CD4-positive, CD25-positive, alpha-beta regulatory T cell (primary cell): ENCODE results near the gene PRSS8. TPM values are rescaled to one million over a fixed set of nuclear protein-coding genes. Genes with fewer than 3 reads are reported as not detected.

Experiments
- ATAC-seq, 2 donors: fragments of 150-1000 bp; cut with Tn5 transposase; one replicate each; pipeline ENCODE4 v1.10.0; 2021; ENCODE audit warnings: low read depth in 2 of 2, moderate number of reproducible peaks in 2 of 2, moderate library complexity in 1 of 2
- DNase-seq, 3 donors: peaks; one replicate each; pipeline versions ENCODE4 v3.0.0 to v3.0.0-alpha.2; 2012 to 2022; ENCODE audit warnings: mixed read lengths in 1 of 3
- H3K27ac ChIP-seq: one replicate; pipeline ENCODE4 v1.7.0; 2013; ENCODE audit warnings: mild to moderate bottlenecking, low read length; ENCODE audit not compliant: insufficient read depth, poor library complexity, severe bottlenecking
- H3K27me3 ChIP-seq: one replicate; pipeline ENCODE4 v1.7.0; 2013; ENCODE audit warnings: low read length; ENCODE audit not compliant: control insufficient read depth, insufficient read depth
- H3K36me3 ChIP-seq: one replicate; pipeline ENCODE4 v1.7.0; 2013; ENCODE audit warnings: mild to moderate bottlenecking, low read length, moderate library complexity; ENCODE audit not compliant: control insufficient read depth, insufficient read depth
- H3K4me1 ChIP-seq: 2 replicates; pipeline ENCODE4 v1.7.0; 2013; ENCODE audit warnings: mild to moderate bottlenecking, low read length; ENCODE audit not compliant: insufficient read depth, control insufficient read depth, poor library complexity, severe bottlenecking
- H3K4me3 ChIP-seq: one replicate; pipeline ENCODE4 v1.7.0; 2013; ENCODE audit warnings: low read depth, mild to moderate bottlenecking, low read length, moderate library complexity
- H3K9me3 ChIP-seq, 2 experiments: 1 replicate in 1 of 2; 2 replicates in 1 of 2; pipeline ENCODE4 v1.7.0; 2013; ENCODE audit warnings: low read length in 2 of 2, mild to moderate bottlenecking in 1 of 2, moderate library complexity in 1 of 2; ENCODE audit not compliant: control insufficient read depth in 2 of 2
- H3K27ac Mint-ChIP-seq, 3 donors: one replicate each; pipeline ENCODE4 v1.8.0; 2020 to 2022; ENCODE audit warnings: mild to moderate bottlenecking in 3 of 3, mixed read lengths in 3 of 3, moderate library complexity in 2 of 3
- H3K27me3 Mint-ChIP-seq: one replicate; pipeline ENCODE4 v1.8.0; 2022; ENCODE audit warnings: mild to moderate bottlenecking, mixed read lengths
- H3K36me3 Mint-ChIP-seq: one replicate; pipeline ENCODE4 v1.8.0; 2020; ENCODE audit warnings: mixed read lengths
- H3K4me1 Mint-ChIP-seq, 4 donors: one replicate each; pipeline ENCODE4 v1.8.0; 2020 to 2022; ENCODE audit warnings: mixed read lengths in 4 of 4, mild to moderate bottlenecking in 1 of 4
- H3K4me3 Mint-ChIP-seq, 4 donors: one replicate each; pipeline ENCODE4 v1.8.0; 2020 to 2022; ENCODE audit warnings: mild to moderate bottlenecking in 4 of 4, mixed read lengths in 4 of 4, moderate library complexity in 3 of 4
- H3K9me3 Mint-ChIP-seq, 7 donors: one replicate each; pipeline ENCODE4 v1.8.0; 2020 to 2022; ENCODE audit warnings: mixed read lengths in 7 of 7, mild to moderate bottlenecking in 3 of 7, moderate library complexity in 2 of 7
- polyA plus RNA-seq, 4 donors: library from polyadenylated mRNA; unstranded; fragments of 300-500 nt; fragmentation: Illumina TruSeq; gene quantifications; one replicate each; pipeline ENCODE4 v1.2.3, GENCODE V29; 2021
- total RNA-seq: library from RNA; stranded (reverse); gene quantifications from one replicate; pipeline ENCODE4 v1.2.3, GENCODE V29; 2022

The PRSS8 gene
- total and polyA plus RNA-seq, 5 donors from 2014 or later, result not detected

GRCh38 chr16:31086629-31086906 lies 49.0 kb downstream of the PRSS8 start:
- DNase-seq (no peak), ATAC-seq (no peak)
- H3K4me3 ChIP-seq, result no peak overlapping the region
- no peak overlapping the region for H3K27ac ChIP-seq
- peaks cover 0 to 8% (median 3%) of the 10 kb centered on the region in 4 donors for H3K4me1 Mint-ChIP-seq
- H3K4me1 ChIP-seq, result peaks cover 2% of the 10 kb centered on the region
- H3K9me3 Mint-ChIP-seq, result no peaks in the 10 kb centered on the region
- H3K4me3 Mint-ChIP-seq, result peak overlapping the region in 1 of 4 donors; percentile 60
- H3K36me3 ChIP-seq, result peaks cover 14% of the 10 kb centered on the region
- H3K9me3 ChIP-seq, result no peaks in the 10 kb centered on the region
- no peaks in the 10 kb centered on the region for H3K27me3 ChIP-seq
- H3K27me3 Mint-ChIP-seq, result no peaks in the 10 kb centered on the region
- peaks cover 3% of the 10 kb centered on the region for H3K36me3 Mint-ChIP-seq
- no peak overlapping the region for H3K27ac Mint-ChIP-seq

GRCh38 chr16:31085873-31086628 lies 49.5 kb downstream of the PRSS8 start:
- DNase-seq (no peak), ATAC-seq (no peak)
- peaks cover 0 to 9% (median 3%) of the 10 kb centered on the region in 4 donors for H3K4me1 Mint-ChIP-seq
- H3K36me3 ChIP-seq, result peaks cover 12% of the 10 kb centered on the region
- no peak overlapping the region for H3K4me3 ChIP-seq
- no peaks in the 10 kb centered on the region for H3K27me3 Mint-ChIP-seq
- peak overlapping the region in 1 of 4 donors; percentile 60 for H3K4me3 Mint-ChIP-seq
- no peaks in the 10 kb centered on the region for H3K9me3 Mint-ChIP-seq
- peaks cover 3% of the 10 kb centered on the region for H3K36me3 Mint-ChIP-seq
- H3K4me1 ChIP-seq, result peaks cover 2% of the 10 kb centered on the region
- no peak overlapping the region for H3K27ac Mint-ChIP-seq
- no peaks in the 10 kb centered on the region for H3K27me3 ChIP-seq
- H3K9me3 ChIP-seq, result no peaks in the 10 kb centered on the region
- H3K27ac ChIP-seq, result no peak overlapping the region

- Mint-ChIP-seq H3K4me3 (no peak overlapping the region), H3K36me3 (peaks cover 6% of the 10 kb centered on the region), H3K27me3 (no peaks in the 10 kb centered on the region), H3K9me3 (no peaks in the 10 kb centered on the region), H3K27ac (peak overlapping the region in 1 of 3 donors; percentile 71), H3K4me1 (peaks cover 0 to 13% (median 2%) of the 10 kb centered on the region in 4 donors)
- H3K27me3 ChIP-seq, result no peaks in the 10 kb centered on the region
- DNase-seq (no peak), ATAC-seq (no peak)
- no peaks in the 10 kb centered on the region for H3K9me3 ChIP-seq
- no peak overlapping the region for H3K4me3 ChIP-seq
- no peak overlapping the region for H3K27ac ChIP-seq
- peaks cover 2% of the 10 kb centered on the region for H3K4me1 ChIP-seq
- H3K36me3 ChIP-seq, result peaks cover 11% of the 10 kb centered on the region
These were observed 50.1 kb downstream of the PRSS8 start for GRCh38 chr16:31085411-31085810.

GRCh38 chr16:31084584-31085302 lies 50.8 kb downstream of the PRSS8 start:
- H3K27me3 Mint-ChIP-seq, result no peaks in the 10 kb centered on the region
- Histone ChIP-seq H3K27me3 (no peaks in the 10 kb centered on the region), H3K27ac (no peak overlapping the region), H3K9me3 (no peaks in the 10 kb centered on the region), H3K4me3 (no peak overlapping the region), H3K4me1 (peaks cover 2% of the 10 kb centered on the region), H3K36me3 (peaks cover 17% of the 10 kb centered on the region)
- no peaks in the 10 kb centered on the region for H3K9me3 Mint-ChIP-seq
- peaks cover 0 to 13% (median 2%) of the 10 kb centered on the region in 4 donors for H3K4me1 Mint-ChIP-seq
- DNase-seq, result no peak
- no peak for ATAC-seq
- H3K36me3 Mint-ChIP-seq, result peaks cover 6% of the 10 kb centered on the region
- no peak overlapping the region for H3K27ac Mint-ChIP-seq
- no peak overlapping the region for H3K4me3 Mint-ChIP-seq

- no peak overlapping the region for H3K4me3 Mint-ChIP-seq
- no peaks in the 10 kb centered on the region for H3K9me3 ChIP-seq
- no peak overlapping the region for H3K27ac ChIP-seq
- no peaks in the 10 kb centered on the region for H3K27me3 ChIP-seq
- H3K4me1 Mint-ChIP-seq, result peaks cover 0 to 15% (median 2%) of the 10 kb centered on the region in 4 donors
- ATAC-seq, result no peak
- peak overlapping the region in 1 of 3 donors; percentile 76 for H3K27ac Mint-ChIP-seq
- peaks cover 2% of the 10 kb centered on the region for H3K4me1 ChIP-seq
- H3K36me3 Mint-ChIP-seq, result peaks cover 7% of the 10 kb centered on the region
- no peak for DNase-seq
- H3K36me3 ChIP-seq, result peaks cover 17% of the 10 kb centered on the region
- no peaks in the 10 kb centered on the region for H3K9me3 Mint-ChIP-seq
- no peak overlapping the region for H3K4me3 ChIP-seq
- H3K27me3 Mint-ChIP-seq, result no peaks in the 10 kb centered on the region
These were observed 51.5 kb downstream of the PRSS8 start for GRCh38 chr16:31083981-31084380.

GRCh38 chr16:31083556-31083955 lies 52.0 kb downstream of the PRSS8 start:
- no peaks in the 10 kb centered on the region for H3K9me3 Mint-ChIP-seq
- peak overlapping the region in 1 of 3 donors; percentile 76 for H3K27ac Mint-ChIP-seq
- DNase-seq, result no peak
- H3K4me1 Mint-ChIP-seq, result peaks cover 0 to 19% (median 2%) of the 10 kb centered on the region in 4 donors
- Histone ChIP-seq H3K27me3 (no peaks in the 10 kb centered on the region), H3K9me3 (no peaks in the 10 kb centered on the region), H3K36me3 (peaks cover 19% of the 10 kb centered on the region), H3K4me3 (no peak overlapping the region), H3K4me1 (peaks cover 2% of the 10 kb centered on the region), H3K27ac (no peak overlapping the region)
- no peaks in the 10 kb centered on the region for H3K27me3 Mint-ChIP-seq
- no peak overlapping the region for H3K4me3 Mint-ChIP-seq
- H3K36me3 Mint-ChIP-seq, result peaks cover 12% of the 10 kb centered on the region
- ATAC-seq, result no peak

GRCh38 chr16:31083081-31083480 lies 52.4 kb downstream of the PRSS8 start:
- Histone ChIP-seq H3K4me1 (peaks cover 2% of the 10 kb centered on the region), H3K27me3 (no peaks in the 10 kb centered on the region), H3K4me3 (no peak overlapping the region), H3K36me3 (peaks cover 23% of the 10 kb centered on the region), H3K27ac (no peak overlapping the region), H3K9me3 (no peaks in the 10 kb centered on the region)
- Mint-ChIP-seq H3K4me1 (peaks cover 0 to 23% (median 2%) of the 10 kb centered on the region in 4 donors), H3K27me3 (no peaks in the 10 kb centered on the region), H3K27ac (no peak overlapping the region), H3K9me3 (no peaks in the 10 kb centered on the region), H3K36me3 (peaks cover 16% of the 10 kb centered on the region), H3K4me3 (no peak overlapping the region)
- DNase-seq (no peak), ATAC-seq (no peak)
